ENCODE results near the gene FAM98B.

The FAM98B gene

GRCh38 chr15:38477637-38478036 lies 23.7 kb downstream of the FAM98B start:
- peaks cover 9% of the 10 kb centered on the region for H3K36me3 Mint-ChIP-seq
- no peak overlapping the region for H3K27ac Mint-ChIP-seq
- no peak overlapping the region for H3K4me3 Mint-ChIP-seq
- peaks cover 31% of the 10 kb centered on the region for H3K4me1 Mint-ChIP-seq (ENCODE audit: low read depth)
- no peaks in the 10 kb centered on the region for H3K9me3 Mint-ChIP-seq (ENCODE audit: low read depth)
- H3K27me3 Mint-ChIP-seq = no peaks in the 10 kb centered on the region

DNA sequence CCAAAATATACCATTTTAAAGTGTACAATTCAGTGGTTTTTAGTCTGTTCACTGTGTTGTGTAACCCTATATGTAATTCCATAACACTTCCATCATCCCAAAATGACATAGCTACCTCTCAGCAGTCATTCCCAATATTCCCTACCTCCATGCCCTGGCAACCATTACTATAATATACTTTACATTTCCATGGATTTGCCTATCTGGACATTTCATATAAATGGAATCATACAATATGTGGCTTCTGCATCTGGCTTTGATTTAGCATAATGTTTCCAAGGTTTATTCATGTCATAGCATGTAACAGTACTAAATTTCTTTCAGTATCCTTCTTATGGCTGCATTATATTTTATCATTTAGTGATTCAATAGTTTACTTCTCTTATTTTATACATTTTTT lies 25.3 kb downstream of the FAM98B start:
- no peaks in the 10 kb centered on the region for H3K27me3 Mint-ChIP-seq
- no peak overlapping the region for H3K4me3 Mint-ChIP-seq
- peaks cover 8% of the 10 kb centered on the region for H3K36me3 Mint-ChIP-seq
- no peaks in the 10 kb centered on the region for H3K9me3 Mint-ChIP-seq (ENCODE audit: low read depth)
- H3K27ac Mint-ChIP-seq = peak overlapping the region; percentile 13
- peaks cover 39% of the 10 kb centered on the region for H3K4me1 Mint-ChIP-seq (ENCODE audit: low read depth)

DNA sequence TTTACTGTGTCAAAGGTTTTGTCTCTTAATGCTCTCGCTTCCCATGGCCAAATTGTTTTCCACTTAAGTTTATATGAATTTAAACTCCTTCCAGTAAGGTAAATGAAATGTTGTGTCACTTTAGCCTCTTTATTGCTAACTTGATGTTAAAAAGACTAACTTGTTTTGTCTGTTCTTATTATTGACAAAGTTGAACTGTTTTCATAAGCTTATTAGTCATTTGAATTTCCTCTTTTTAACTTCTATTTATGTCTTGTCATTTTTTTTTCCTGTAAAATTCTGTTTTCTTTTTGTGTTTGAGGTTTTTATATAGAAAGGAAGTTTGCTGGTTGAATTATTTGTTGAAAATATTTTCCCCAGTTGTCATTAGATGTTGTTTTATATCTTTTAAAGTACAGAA lies 25.8 kb downstream of the FAM98B start:
- no peaks in the 10 kb centered on the region for H3K9me3 Mint-ChIP-seq (ENCODE audit: low read depth)
- H3K27me3 Mint-ChIP-seq = no peaks in the 10 kb centered on the region
- peaks cover 7% of the 10 kb centered on the region for H3K36me3 Mint-ChIP-seq
- no peak overlapping the region for H3K4me3 Mint-ChIP-seq
- peaks cover 37% of the 10 kb centered on the region for H3K4me1 Mint-ChIP-seq (ENCODE audit: low read depth)
- H3K27ac Mint-ChIP-seq = peak overlapping the region; percentile 79

DNA sequence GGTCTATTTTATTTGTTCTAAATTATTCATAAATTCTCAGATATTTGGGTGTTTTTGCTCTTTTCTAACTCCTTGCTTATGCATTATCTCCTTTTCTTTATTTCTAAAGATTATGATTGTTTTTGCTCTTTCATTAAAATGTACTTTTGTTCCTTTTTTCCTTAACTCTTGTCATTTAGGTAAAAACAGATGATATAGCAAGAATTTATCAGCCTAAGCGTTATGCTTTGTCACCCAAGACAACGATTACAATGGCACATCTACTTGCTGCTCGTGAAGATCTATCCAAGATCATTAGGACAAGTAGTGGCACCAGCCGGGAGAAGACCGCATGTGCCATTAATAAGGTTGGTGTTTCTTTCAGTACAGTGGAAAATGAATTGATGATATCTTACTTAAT lies 27.2 kb downstream of the FAM98B start:
- H3K9me3 Mint-ChIP-seq (ENCODE audit: low read depth) = no peaks in the 10 kb centered on the region
- H3K4me3 Mint-ChIP-seq = no peak overlapping the region
- H3K27ac Mint-ChIP-seq = peak overlapping the region; percentile 72
- peaks cover 47% of the 10 kb centered on the region for H3K4me1 Mint-ChIP-seq (ENCODE audit: low read depth)
- H3K36me3 Mint-ChIP-seq = peaks cover 7% of the 10 kb centered on the region
- no peaks in the 10 kb centered on the region for H3K27me3 Mint-ChIP-seq

DNA sequence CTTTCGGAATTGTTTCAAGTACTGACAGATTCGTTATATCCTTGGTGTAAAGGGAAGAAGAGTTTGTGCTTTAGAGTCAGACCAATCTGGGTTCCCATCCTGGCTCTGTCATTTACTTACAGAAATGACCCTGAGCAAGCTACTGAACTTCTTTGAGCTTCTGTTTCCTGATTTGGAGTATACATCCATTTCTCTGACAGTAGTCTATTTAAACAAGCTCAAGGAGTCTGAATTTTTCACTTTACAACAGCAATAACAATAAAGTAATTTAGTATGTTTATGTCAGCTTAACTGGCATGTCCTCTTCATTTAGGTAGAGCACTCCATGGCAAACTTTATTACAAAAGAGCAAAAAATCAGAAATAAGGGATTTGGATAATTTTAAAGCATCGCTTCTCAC lies 27.8 kb downstream of the FAM98B start:
- no peaks in the 10 kb centered on the region for H3K9me3 Mint-ChIP-seq (ENCODE audit: low read depth)
- peak overlapping the region; percentile 72 for H3K27ac Mint-ChIP-seq
- H3K4me3 Mint-ChIP-seq = no peak overlapping the region
- H3K27me3 Mint-ChIP-seq = no peaks in the 10 kb centered on the region
- H3K4me1 Mint-ChIP-seq (ENCODE audit: low read depth) = peaks cover 53% of the 10 kb centered on the region
- H3K36me3 Mint-ChIP-seq = peaks cover 8% of the 10 kb centered on the region

DNA sequence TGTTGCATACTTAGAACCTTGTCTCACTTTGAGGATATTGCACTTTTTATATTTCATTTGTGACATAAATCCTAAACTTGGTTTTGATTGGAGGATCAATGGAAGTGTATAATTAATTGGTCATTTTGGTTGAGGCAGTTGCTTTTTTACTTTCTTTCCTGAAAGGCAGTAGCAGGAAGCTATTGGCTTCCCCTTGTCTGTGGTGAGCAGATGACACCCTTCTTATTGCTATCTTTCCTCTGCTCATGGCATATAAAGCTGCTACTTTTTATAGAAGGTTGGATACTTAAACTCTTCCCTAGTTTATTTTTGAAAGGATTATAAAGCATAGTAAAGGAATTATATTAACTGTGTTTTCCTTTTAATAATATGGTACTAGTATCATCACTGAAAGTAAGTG lies 28.6 kb downstream of the FAM98B start:
- Mint-ChIP-seq H3K36me3 (peaks cover 10% of the 10 kb centered on the region), H3K27me3 (no peaks in the 10 kb centered on the region), H3K4me3 (no peak overlapping the region), H3K27ac (peak overlapping the region; percentile 91), H3K9me3 (ENCODE audit: low read depth) (no peaks in the 10 kb centered on the region), H3K4me1 (ENCODE audit: low read depth) (peaks cover 61% of the 10 kb centered on the region)

- peaks cover 63% of the 10 kb centered on the region for H3K4me1 Mint-ChIP-seq (ENCODE audit: low read depth)
- no peaks in the 10 kb centered on the region for H3K27me3 Mint-ChIP-seq
- peaks cover 13% of the 10 kb centered on the region for H3K36me3 Mint-ChIP-seq
- no peaks in the 10 kb centered on the region for H3K9me3 Mint-ChIP-seq (ENCODE audit: low read depth)
- H3K4me3 Mint-ChIP-seq = peak overlapping the region; percentile 76
- H3K27ac Mint-ChIP-seq = peak overlapping the region; percentile 99
These were observed 33.0 kb downstream of the FAM98B start for GRCh38 chr15:38486936-38487335.

DNA sequence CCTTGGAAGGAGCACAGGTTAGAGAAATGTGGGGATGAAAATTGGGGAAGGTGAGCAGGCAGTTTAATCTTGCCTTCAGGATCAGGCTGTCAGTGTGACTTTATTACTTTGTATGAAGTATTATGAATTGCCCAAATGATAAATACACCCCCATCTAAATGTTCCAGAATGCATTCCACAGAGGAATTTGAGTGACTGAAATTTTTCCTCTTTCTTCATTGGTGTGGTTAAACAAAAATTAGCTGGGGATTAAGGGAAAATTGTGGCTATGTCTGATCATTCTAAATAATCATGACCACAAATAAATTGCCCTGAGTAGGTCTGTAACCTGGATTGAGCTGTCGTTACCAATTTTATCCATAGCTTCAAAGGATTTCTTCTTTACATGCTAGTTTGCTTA lies 33.5 kb downstream of the FAM98B start:
- H3K4me1 Mint-ChIP-seq (ENCODE audit: low read depth) = peaks cover 62% of the 10 kb centered on the region
- H3K27ac Mint-ChIP-seq = peak overlapping the region; percentile 99
- no peaks in the 10 kb centered on the region for H3K9me3 Mint-ChIP-seq (ENCODE audit: low read depth)
- peaks cover 10% of the 10 kb centered on the region for H3K36me3 Mint-ChIP-seq
- H3K4me3 Mint-ChIP-seq = peak overlapping the region; percentile 76
- no peaks in the 10 kb centered on the region for H3K27me3 Mint-ChIP-seq

DNA sequence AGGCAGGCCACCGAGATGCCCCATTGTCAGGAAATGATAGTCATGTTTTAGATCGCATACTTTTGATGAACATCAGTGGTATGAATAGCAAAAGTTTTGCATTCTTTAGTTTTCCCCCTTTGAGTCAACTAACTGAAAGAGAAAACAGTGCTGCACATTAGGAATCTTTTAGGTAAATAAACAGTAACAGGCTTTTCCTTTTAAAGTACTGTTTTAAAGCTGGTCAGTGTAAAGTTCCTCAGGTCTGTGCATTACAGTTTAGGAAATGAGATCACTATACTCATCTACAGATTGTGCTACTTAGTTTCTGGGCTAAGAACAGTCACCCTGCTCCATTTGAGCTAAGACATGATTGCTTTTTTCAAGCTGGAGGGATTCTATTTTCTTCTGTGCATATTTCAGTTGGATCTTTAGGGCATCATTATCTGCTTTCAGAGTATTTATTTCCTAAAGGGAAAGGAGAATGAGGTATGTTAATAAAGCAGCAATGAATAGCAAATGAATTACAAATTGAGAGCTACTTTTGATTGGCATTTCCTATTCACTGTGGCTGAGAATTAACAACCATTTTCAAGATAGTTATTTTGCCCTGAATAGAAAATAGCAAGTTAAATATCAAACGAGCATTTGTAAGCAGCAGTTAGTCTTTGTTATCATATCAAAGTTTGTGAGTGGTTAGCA lies 36.5 kb downstream of the FAM98B start:
- Mint-ChIP-seq H3K4me3 (no peak overlapping the region), H3K36me3 (peaks cover 12% of the 10 kb centered on the region), H3K9me3 (ENCODE audit: low read depth) (no peaks in the 10 kb centered on the region), H3K27me3 (no peaks in the 10 kb centered on the region), H3K4me1 (ENCODE audit: low read depth) (peaks cover 53% of the 10 kb centered on the region), H3K27ac (peak overlapping the region; percentile 75)

- Mint-ChIP-seq H3K4me3 (no peak overlapping the region), H3K4me1 (ENCODE audit: low read depth) (peaks cover 27% of the 10 kb centered on the region), H3K36me3 (peaks cover 17% of the 10 kb centered on the region), H3K9me3 (ENCODE audit: low read depth) (no peaks in the 10 kb centered on the region), H3K27ac (peak overlapping the region; percentile 91), H3K27me3 (no peaks in the 10 kb centered on the region)
These were observed 42.2 kb downstream of the FAM98B start for GRCh38 chr15:38496151-38496550.

DNA sequence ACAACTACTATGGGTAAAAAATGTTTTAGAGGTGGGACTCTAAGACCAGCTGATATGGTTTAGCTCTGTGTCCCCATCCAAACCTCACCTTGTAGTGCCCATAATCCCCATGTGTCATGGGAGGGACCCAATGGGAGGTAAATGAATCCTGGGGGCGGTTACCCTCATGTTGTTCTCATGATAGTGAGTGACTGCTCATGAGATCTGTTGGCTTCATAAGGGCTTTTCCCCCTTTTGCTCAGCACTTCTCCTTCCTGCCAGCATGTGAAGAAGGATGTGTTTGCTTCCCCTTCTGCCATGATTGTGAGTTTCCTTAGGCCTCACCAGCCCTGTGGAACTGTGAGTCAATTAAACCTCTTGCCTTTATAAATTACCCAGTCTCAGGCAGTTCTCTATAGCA lies 45.7 kb downstream of the FAM98B start:
- Mint-ChIP-seq H3K27me3 (no peaks in the 10 kb centered on the region), H3K4me3 (no peak overlapping the region), H3K27ac (peak overlapping the region; percentile 87), H3K36me3 (peaks cover 17% of the 10 kb centered on the region), H3K4me1 (ENCODE audit: low read depth) (peaks cover 16% of the 10 kb centered on the region), H3K9me3 (ENCODE audit: low read depth) (no peaks in the 10 kb centered on the region)

DNA sequence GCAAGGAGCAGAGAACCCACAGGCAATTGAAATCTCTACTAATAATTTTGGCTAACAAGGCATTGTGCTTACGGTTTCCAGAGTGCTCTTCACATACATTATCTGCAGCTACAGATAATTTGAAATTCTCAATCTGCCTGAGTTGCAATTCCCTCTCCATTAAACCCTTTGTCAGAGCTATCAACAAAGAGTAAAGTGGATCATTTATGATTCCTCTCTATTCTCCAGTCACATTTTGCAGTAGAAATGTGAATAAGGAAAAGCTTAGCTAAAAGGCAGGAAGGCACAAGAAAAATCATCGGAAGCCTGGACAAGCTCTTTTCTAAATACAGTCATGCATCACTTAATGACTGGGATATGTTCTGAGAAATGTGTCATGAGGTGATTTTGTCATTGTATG lies 49.6 kb downstream of the FAM98B start:
- peak overlapping the region; percentile 86 for H3K27ac Mint-ChIP-seq
- no peak overlapping the region for H3K4me3 Mint-ChIP-seq
- no peaks in the 10 kb centered on the region for H3K27me3 Mint-ChIP-seq
- peaks cover 16% of the 10 kb centered on the region for H3K4me1 Mint-ChIP-seq (ENCODE audit: low read depth)
- H3K9me3 Mint-ChIP-seq (ENCODE audit: low read depth) = no peaks in the 10 kb centered on the region
- H3K36me3 Mint-ChIP-seq = peaks cover 26% of the 10 kb centered on the region

- Mint-ChIP-seq H3K4me1 (ENCODE audit: low read depth) (peaks cover 20% of the 10 kb centered on the region), H3K27me3 (no peaks in the 10 kb centered on the region), H3K9me3 (ENCODE audit: low read depth) (no peaks in the 10 kb centered on the region), H3K36me3 (peaks cover 21% of the 10 kb centered on the region), H3K27ac (peak overlapping the region; percentile 88), H3K4me3 (no peak overlapping the region)
These were observed 50.9 kb downstream of the FAM98B start for GRCh38 chr15:38504680-38505467.

GRCh38 chr15:38506997-38507396 lies 53.1 kb downstream of the FAM98B start:
- Mint-ChIP-seq H3K27me3 (no peaks in the 10 kb centered on the region), H3K27ac (peak overlapping the region; percentile 86), H3K4me3 (no peak overlapping the region), H3K36me3 (peaks cover 11% of the 10 kb centered on the region), H3K4me1 (ENCODE audit: low read depth) (peaks cover 21% of the 10 kb centered on the region), H3K9me3 (ENCODE audit: low read depth) (no peaks in the 10 kb centered on the region)

- peaks cover 11% of the 10 kb centered on the region for H3K36me3 Mint-ChIP-seq
- H3K4me3 Mint-ChIP-seq = no peak overlapping the region
- H3K27me3 Mint-ChIP-seq = no peaks in the 10 kb centered on the region
- peak overlapping the region; percentile 86 for H3K27ac Mint-ChIP-seq
- H3K9me3 Mint-ChIP-seq (ENCODE audit: low read depth) = no peaks in the 10 kb centered on the region
- peaks cover 21% of the 10 kb centered on the region for H3K4me1 Mint-ChIP-seq (ENCODE audit: low read depth)
These were observed 53.6 kb downstream of the FAM98B start for GRCh38 chr15:38507570-38507969.
